Erythroblast (primary cell): Measurements from ENCODE around the gene ADAMTSL1.

Experiments
- GATA1 ChIP-seq: IDR thresholded peaks from 2 replicates; pipeline ENCODE4 v1.6.1; 2011; ENCODE audit warnings: low read depth, mild to moderate bottlenecking, control low read depth, low read length, moderate library complexity
- POLR2A ChIP-seq: IDR thresholded peaks from 2 replicates; pipeline ENCODE4 v1.6.1; 2011; ENCODE audit warnings: mild to moderate bottlenecking, low read length

GRCh38 chr9:18881758-18882157 lies 407.8 kb downstream of the ADAMTSL1 start:
- TF ChIP-seq POLR2A (no peak), GATA1 (no peak)
